Ovary (tissue), 3 donors: Measurements from ENCODE around the gene NAPG.

ENCODE experiments used
- EP300 ChIP-seq: sonication (generic); formaldehyde crosslinking; IDR thresholded peaks from one replicate; pipeline ENCODE4 v1.6.1; 2017; ENCODE audit warnings: antibody characterized with exemption
- POLR2A ChIP-seq: fragments of 450-650 bp; IDR thresholded peaks from one replicate; pipeline ENCODE4 v1.6.1; 2017; ENCODE audit warnings: antibody characterized with exemption, mild to moderate bottlenecking, moderate library complexity
- TF ChIP-seq, protein P1 (sequence below), 3 donors: fragments of 450-650 bp in 2 of 3; fragments of 200-600 bp in 1 of 3; IDR thresholded peaks; one replicate each; pipeline versions ENCODE4 v1.5.1 to v1.8.0; 2016 to 2022; ENCODE audit warnings: antibody characterized with exemption in 3 of 3, mild to moderate bottlenecking in 1 of 3
- donor health status: DM: no; HTN: no; CAD: no.

- TF ChIP-seq, protein P1, sequence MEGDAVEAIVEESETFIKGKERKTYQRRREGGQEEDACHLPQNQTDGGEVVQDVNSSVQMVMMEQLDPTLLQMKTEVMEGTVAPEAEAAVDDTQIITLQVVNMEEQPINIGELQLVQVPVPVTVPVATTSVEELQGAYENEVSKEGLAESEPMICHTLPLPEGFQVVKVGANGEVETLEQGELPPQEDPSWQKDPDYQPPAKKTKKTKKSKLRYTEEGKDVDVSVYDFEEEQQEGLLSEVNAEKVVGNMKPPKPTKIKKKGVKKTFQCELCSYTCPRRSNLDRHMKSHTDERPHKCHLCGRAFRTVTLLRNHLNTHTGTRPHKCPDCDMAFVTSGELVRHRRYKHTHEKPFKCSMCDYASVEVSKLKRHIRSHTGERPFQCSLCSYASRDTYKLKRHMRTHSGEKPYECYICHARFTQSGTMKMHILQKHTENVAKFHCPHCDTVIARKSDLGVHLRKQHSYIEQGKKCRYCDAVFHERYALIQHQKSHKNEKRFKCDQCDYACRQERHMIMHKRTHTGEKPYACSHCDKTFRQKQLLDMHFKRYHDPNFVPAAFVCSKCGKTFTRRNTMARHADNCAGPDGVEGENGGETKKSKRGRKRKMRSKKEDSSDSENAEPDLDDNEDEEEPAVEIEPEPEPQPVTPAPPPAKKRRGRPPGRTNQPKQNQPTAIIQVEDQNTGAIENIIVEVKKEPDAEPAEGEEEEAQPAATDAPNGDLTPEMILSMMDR (IDR thresholded peaks at IDR 0.05), result no peak
- no peak for TF ChIP-seq POLR2A
- no peak for TF ChIP-seq EP300
Measured at GRCh38 chr18:10565835-10566234, 40.0 kb downstream of the NAPG start.
